D341Med (cell line): ENCODE results near the gene ALG1.

Source experiments
- DNase-seq: peaks from one replicate; pipeline ENCODE4 v3.0.0; 2012; ENCODE audit warnings: low spot score

ALG1 gene, protein sequence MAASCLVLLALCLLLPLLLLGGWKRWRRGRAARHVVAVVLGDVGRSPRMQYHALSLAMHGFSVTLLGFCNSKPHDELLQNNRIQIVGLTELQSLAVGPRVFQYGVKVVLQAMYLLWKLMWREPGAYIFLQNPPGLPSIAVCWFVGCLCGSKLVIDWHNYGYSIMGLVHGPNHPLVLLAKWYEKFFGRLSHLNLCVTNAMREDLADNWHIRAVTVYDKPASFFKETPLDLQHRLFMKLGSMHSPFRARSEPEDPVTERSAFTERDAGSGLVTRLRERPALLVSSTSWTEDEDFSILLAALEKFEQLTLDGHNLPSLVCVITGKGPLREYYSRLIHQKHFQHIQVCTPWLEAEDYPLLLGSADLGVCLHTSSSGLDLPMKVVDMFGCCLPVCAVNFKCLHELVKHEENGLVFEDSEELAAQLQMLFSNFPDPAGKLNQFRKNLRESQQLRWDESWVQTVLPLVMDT

DNA sequence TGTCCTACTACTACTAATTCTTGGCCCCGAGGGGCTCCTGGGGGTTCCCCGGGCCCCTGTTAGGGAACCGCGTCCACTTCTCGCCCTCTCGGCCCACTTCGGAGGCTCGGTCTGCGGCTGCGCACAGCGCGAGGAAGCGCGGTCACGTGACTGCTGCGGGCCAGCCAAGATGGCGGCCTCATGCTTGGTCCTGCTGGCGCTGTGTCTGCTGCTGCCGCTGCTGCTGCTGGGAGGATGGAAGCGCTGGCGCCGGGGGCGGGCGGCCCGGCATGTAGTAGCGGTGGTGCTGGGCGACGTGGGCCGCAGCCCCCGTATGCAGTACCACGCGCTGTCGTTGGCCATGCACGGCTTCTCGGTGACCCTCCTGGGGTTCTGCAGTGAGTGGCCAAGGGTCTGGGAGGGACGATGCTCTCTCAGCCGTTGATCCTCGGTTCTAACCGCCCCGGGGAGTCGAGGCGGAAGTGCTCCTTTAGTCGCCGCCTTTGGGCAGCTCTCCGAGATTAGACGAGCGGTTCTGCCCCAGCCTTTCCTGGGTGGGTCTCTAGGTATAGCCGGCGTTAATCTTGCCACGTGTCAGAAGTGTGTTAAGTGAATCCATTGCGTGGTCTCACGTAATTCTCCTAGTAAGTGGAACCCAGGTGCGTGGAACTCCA, at the start of gene ALG1:
Gene ALG1, plus strand, starts transcription at position 163 of the 653 bp plus-strand sequence. Its CDS starts 7 bp downstream, at position 170.
- DNase-seq, result peak; percentile 97

DNA sequence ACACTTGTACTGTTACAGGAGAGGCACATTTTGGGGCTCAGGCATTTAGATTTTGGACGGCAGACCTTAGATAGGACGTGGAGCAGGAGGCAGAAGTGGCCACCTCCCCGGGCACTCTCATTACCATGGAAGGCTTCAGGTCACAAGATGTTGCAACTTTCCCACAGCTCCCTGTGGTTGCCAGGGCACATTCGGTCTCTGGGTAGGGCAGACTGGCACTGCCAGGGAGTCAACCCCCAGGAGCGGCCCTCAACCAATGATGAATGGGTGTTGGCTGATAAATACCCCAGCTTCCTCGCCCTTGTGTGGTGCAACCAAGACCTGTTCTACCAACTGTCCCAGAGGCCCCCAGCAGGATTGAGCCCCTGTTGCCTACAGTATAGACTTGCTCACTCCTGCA, 49.1 kb upstream of the ALG1 start:
- DNase-seq, result no peak

DNA sequence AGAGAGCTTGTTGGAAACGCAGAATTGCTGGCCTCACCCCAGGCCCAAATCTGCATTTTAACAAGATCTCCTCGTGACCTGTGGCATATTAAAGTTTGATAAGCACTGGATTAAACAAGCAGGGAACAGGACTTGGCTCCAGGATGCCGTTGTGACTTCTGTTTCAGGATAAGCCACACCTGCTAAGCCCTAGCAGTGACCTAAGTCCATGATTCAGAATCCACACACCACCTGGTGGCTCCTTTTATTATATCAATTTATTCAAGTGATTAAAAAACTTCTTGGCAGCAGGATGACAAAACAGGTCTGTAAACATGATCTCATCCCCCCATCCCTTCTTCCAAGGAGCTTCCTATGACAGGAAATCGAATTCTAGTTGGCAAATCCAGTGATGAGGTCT, 47.0 kb upstream of the ALG1 start:
- DNase-seq, result peak; percentile 67

DNA sequence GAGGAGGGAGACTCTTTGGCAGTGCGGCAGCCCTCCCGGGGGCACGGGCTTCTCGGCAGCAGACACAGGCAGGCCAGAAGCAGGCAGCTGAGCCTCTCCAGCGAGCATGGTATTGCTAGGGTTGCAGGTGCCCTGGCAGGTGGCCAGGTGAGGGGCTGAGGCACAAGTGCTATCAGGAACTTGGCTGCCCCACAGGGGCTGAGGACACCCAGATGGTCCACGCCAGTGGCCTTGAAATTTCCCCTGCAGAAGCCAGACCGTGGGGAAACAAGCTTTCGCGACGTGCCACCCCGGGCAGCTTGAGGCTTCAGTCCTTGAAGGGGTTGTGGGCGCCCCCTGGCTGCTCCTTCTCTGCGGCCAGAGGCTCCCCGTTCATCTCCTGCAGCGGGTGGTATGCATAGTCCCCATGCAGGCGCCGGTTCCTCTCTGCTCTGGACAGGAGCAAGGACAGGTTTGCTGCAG, 46.4 kb upstream of the ALG1 start:
- peak; percentile 67 for DNase-seq

DNA sequence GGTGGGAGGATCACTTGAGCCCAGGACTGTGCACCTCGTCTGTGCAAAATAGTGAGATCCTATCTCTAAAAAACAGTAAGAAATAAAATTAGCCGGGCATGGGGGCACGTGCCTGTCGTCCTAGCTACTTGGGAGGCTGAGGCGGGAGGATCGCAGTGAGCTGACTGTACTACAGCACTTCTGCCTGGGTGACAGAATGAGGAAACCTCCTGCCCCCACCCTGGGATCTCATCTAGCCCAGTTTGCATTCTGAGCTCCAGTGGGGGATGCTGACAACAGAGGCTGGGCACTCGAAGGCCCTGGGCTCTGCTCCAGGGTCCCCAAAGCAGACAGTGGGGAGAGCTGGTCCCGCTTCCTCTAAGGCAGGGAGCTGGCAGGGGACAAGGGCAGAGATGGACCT, 45.0 kb upstream of the ALG1 start:
- DNase-seq, result no peak

DNA sequence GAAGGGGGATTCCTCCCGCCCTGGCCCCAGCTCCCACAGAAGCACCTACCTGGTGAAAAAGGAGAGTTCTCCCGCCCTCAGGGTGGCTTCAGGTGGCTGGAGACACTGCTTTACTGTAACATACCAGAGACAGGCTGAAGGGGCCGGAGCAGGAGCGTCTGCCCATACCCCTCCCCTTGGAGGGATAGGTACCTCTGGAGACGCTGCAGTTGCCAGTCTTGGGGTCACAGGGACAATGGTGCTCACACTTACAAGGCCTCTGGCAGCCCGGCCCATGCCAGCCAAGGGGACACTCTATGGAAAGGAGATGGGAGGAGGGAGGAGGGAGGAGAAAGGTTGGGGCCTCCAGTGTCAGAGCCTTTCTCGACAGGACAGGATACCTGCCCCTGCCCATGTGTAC, 44.6 kb upstream of the ALG1 start:
- no peak for DNase-seq

DNA sequence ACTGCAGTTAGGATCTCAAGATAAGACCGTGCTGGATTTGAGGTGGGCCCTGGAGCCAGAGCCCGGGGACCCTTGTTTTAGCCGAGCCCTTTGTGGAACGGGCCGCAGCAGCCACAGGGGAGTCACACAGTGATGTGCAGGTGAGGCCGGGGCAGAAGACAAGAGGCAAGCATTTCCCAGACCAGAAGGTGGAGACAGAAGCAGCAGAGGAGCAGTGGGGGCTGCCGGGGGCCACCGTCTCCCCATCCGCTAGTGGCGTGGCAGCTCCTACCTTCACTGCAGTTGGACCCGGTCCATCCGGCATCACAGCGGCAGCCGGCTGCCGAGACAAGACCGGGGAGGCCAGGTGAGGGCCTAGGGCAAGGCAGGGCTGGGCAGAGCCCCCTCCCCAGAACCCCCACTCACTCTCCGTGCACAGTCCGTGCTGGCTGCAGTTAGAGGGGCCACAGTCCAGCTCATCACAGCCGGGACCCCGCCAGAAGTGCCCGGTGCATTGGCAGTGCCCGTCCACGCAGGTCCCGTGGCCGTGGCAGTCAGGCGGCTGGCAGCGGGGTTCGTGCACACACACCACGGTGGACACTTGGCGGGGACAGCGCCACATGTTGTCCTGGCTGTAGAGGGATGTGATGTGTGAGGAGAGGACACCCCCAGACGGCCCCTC, 43.9 kb upstream of the ALG1 start:
- DNase-seq, result no peak

DNA sequence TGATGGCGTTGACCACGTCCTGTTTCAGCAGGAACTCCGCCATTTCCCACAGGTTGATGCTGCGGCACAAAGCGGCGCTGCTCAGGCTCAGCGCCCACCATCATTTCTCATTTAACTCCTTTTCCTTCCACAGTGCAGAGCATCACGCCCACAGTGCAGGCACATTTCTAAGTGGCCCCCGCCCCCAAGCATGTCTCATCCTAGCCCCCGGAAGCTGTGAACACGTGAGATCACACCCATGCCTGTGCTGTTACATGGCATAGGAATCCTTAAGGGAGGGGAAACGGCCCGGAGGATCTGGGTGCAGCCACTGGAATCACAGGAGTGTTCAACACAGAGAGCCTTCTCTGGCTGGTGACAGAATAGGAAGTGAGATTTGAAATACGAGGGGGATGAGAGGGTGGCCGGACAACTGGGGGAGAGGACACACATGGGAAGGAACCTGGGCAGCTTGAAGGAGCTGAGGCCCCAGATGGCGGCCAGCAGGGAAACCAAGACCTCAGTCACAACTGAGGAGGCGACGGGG, 42.6 kb upstream of the ALG1 start:
- DNase-seq, result no peak

DNA sequence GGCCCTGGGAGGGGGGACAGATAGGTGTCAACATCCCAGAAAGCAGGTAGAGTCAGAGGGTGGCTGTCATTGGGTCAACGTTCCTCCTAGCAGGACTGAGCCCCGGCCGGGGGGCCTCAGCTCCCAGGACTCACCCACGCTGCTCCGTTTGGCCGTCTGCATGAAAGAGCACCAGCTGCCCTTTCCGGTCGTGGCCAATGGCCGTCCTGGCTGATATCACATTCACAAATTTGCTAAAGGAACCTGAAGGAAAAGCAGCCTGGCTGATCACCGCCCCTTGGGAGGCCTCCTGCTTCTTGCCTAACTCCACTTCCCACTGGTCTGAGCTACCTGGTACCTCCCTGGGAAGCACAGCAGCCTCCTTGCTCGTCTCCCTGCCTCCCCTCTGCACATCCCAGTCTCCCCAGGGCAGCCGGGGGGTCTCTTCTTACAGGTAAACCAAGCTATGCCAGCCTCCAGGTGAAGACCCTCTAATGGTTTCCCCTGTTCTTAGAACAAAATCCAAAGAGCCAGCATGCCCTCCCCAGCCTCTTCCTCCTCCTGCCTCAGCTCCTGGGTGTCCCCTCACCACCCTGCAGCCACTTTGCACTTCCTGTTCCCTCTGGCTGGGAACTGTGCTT, 41.3 kb upstream of the ALG1 start:
- no peak for DNase-seq

DNA sequence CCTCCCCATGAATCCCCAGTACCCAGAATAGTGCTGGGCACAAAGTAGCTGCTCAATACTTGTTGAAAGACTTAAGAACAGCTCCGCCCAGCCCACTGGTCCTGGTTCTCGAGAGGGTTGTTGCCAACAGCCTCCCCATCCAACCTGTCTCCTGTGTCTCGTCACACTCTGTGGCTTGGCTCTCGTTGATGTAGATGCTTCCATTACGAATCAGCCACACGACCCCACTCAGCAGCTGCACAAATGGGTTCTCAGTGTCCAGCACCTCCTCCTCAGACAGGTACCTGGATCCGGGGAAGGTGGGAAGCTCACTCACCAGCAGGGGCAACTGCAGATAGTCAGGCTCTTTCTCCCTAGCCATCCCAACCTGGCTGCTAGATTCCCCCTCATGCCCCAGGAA, 40.0 kb upstream of the ALG1 start:
- DNase-seq, result no peak

DNA sequence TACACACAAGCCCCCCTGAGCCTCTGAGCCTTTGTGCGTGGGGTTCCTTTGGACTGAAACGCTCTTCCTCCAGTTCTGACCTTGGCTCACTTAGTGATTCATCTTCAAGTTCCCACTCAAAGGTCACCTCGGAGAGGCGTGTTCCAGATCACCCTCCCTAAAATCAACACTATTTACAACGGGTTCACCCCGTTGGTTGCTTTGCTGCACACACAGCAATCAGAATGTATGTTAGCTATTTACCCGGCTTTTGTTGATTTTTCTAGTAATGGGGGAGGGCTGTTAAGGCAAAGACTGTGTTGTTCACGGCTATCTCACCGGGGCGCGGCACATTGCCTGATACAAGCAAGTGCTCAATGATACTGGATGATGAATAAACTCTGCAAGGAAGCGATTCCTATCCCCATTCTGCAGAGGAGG, 38.9 kb upstream of the ALG1 start:
- no peak for DNase-seq

DNA sequence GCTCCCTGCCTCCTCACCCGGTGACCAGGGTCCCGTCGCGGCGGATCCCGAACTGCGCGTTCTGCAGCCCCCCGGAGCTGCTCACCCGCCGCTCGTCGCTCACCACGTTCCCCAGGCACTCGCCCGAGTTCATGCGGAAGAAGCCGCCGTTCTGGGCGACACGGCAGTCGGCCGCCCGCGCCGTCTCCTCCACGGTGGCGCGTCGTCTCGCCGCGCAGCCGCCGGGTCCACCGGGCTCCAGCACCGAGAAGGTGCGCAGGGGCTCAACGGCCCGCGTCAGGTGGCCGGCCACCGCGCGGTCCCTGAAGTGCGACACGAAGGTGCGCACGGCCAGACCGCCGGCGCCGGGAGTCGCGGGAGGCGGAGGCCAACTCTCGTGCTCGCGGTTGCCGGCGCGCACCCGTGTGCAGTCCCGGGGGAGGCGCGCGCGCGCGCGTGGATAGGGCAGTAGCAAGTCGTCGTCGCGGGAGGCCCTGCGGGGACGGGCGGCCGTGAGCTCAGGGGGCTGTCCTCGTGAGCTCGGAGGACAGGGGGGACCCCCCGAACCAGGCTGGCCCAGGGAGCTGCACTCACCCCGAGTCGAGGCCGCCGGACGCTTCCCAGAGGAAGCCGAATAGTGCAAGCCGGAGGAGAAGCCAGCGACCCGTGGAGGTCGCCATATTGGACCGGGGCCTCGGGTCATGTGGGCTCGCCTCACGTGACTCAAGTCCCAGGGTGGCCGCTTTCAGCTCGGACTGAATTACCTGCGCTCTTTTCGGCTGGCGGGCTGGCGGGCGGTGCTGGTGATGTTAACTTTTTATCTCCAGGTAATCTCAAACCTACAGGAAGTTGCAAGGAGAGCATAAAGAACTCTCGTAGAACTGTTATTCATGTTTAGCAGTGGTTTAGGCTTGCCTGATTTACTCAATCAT, 38.1 kb upstream of the ALG1 start, which contains the start of gene NAGPA:
Gene NAGPA, minus strand, starts transcription at position 680 of the 911 bp plus-strand sequence. Its CDS starts 21 bp downstream, at position 659.
- peak; percentile 92 for DNase-seq

DNA sequence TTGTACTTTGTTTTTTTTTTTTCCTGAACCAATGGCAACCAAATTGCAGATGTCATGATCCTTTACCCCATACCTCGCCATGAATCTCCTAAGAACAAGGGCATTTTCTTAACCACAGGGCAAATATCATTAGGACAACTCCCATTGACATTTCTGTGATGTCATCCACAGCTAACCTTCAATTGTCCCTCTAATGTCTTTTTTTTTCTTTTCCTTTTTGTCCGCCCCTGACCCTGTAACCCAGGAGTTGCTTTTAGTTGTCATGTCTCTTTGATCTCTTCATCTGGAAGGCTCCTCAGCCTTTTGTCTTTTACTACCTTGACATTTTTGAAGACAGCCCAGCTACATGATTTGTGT, 37.5 kb upstream of the ALG1 start:
- DNase-seq, result no peak

DNA sequence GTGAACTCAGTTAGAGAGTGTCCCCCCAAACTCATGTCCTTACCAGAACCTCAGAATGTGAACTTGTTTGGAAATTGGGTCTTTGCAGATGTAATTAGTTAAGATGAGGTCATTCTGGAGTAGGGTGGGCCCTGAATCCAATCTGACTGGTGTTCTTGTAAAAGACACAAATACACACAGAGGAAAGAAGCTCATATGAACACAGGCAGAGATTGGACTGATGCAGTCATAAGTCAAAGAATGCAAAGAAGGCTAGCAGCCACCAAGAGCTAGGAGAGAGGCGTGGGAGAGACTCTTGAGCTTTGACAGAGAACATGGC, 35.8 kb upstream of the ALG1 start:
- DNase-seq, result no peak

DNA sequence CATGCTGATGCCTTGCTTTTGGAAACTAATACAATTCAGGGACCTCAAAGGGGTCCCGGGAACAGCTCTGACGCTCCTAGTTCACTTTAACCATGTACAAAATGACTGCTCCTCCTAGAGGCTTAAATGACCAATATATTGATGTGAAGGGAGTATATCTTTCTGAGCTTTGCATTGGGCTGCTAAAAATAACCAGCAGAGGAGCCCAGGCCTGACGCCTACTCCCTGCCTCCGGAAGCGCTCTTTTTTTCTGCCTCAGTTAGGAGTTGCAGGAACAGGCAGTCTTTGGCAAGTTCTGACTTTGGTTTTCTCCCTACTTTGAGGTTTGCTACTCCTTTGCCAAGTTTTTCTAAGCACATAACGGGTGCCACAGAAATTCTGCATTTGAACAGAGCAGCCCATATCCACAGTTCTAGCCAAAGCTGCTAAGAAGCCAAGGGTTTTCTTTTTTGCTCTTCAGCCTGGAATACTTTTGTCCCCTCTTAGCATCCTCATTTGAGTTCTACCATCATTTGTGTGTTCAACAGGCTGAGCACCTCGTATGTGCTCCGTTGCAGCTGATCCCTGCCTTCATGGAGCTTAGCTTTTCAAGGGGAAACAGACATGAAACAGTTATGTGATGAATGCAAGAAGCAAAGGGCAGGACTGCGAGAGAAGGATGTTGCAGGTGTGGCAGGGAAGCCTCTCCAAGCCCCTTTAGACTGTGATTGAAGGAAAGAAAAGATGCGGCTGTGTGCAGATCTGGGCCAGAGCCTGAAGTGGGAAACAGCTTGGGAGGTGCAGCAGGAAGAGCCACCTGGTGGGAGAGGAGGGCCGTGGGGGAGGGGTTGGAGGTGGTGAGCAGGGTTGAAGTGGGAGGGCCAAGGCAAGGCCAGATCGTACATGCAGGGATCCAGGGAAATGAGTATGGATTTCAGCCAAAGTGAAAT, 35.2 kb upstream of the ALG1 start:
- peak; percentile 7 for DNase-seq

DNA sequence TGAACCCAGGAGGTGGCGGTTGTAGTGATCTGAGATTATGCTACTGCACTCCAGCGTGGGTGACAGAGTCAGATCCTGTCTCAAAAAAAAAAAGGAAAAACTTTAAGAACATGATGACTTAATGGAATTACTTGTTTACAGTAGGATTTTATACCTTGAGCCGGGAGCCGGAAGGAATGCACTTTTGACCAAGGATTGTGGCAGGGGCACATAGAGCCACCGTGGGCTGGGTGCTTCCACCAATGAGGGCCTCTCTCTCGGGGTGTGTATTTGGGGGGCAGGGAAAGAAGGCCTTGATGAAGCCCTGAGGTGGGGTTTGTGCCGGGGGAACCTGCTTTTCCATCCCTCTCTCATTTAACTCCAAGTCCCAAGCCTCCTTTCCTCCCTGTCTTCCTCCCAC, 31.2 kb upstream of the ALG1 start:
- no peak for DNase-seq

DNA sequence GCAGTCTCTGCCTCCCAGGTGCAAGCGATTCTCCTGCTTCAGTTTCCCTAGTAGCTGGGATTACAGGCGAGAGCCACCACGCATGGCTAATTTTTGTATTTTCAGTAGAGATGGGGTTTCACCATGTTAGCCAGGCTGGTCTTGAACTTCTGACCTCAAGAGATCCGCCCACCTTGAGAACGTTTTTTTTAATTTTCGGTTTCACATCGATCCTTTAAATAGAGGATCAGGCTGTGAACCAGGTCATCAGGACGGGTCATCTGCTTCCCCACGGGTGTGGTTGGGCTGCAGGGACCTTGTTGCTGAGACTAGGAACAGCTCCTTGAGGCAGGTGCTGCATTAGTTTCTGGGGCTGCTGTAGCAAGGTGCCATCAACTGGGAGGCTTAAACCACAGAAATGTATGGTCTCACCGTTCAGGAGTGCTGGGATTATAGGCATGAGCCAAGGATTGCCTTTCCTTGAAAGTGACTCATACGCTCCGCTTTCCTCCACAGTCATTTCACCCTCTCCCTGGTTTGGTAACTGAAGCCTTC, 30.0 kb upstream of the ALG1 start:
- peak; percentile 11 for DNase-seq

DNA sequence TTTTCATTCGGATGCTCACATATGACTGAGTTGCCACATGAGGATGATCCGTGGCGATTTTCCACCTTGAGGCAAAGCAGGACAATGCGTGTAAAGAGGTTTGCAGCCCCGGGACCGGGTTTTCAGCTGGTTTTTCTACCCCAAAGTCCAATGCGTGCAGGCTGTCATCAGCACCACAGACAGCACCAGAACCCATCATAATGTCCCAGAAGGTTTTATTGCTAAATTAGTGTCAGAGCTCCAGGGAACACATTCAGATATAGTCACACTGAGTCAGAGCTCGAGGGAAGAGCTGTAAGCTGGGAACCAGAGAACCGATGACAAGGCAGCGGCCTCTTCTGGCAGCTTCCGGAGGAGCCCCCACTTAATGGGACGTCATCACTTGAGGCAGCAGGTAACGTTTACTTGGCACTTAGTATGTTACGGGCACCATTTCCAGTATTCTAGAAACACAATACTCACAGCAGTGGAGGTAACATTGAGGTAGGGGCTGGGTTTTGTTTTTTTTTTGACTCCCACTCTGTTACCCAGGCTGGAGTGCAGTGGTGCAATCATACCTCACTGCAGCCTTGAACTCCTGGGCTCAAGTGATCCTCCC, 29.0 kb upstream of the ALG1 start:
- no peak for DNase-seq

DNA sequence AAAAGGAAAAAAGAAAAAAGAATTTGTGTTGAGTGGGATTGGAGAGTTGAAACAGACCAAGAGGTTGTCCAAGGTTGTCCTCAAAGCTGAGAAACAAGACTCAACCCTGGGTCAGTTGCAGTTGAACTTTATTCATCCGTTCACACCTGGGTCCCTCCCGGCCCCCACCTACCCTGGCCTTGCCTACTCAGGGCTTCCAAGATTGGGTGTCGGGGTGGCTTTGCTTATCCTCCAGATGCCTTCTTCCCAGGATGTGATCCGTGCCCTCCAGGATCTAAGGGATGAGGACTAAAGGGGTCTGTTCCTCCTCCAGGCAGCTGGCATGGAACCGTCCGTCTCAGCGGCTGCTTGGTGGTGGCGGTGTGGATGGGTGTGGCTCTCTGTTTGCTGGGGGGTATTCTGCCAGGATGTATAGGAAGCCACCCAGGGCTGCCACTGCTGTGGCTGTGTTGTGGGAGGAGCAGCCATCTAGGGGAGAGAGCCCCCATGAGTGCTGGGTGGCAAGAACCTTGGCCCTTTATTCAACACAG, 27.6 kb upstream of the ALG1 start:
- DNase-seq, result peak; percentile 5
